DOHH2 (cell line): ENCODE measurements around the gene RAC3.

ENCODE experiments used
- H3F3A ChIP-seq: fragments of 200-600 bp; sonication (generic), shearing (Covaris generic); 2 replicates; pipeline ENCODE4 v1.6.0; 2016; ENCODE audit warnings: antibody characterized with exemption, mild to moderate bottlenecking; ENCODE audit not compliant: control insufficient read depth, insufficient read depth
- H3K27ac ChIP-seq: fragments of 200-600 bp; sonication (generic); 2 replicates; pipeline ENCODE4 v1.5.1; 2014; ENCODE audit warnings: low read depth, mild to moderate bottlenecking, low read length, moderate library complexity
- H3K27me3 ChIP-seq: fragments of 200-600 bp; sonication (generic); 2 replicates; pipeline ENCODE4 v1.6.1; 2014; ENCODE audit warnings: mild to moderate bottlenecking, low read length, mixed read lengths; ENCODE audit not compliant: control insufficient read depth
- H3K36me3 ChIP-seq: fragments of 200-600 bp; sonication (generic); 2 replicates; pipeline ENCODE4 v1.6.1; 2014; ENCODE audit warnings: mild to moderate bottlenecking, low read length, moderate library complexity, mixed read lengths; ENCODE audit not compliant: control insufficient read depth
- H3K4me1 ChIP-seq: fragments of 200-600 bp; sonication (generic); 2 replicates; pipeline ENCODE4 v1.6.1; 2014; ENCODE audit warnings: mild to moderate bottlenecking, low read length, mixed read lengths; ENCODE audit not compliant: control insufficient read depth
- H3K4me2 ChIP-seq: fragments of 200-600 bp; sonication (generic); 2 replicates; pipeline ENCODE4 v1.6.0; 2014; ENCODE audit warnings: mild to moderate bottlenecking, low read length, moderate library complexity
- H3K4me3 ChIP-seq: fragments of 200-600 bp; sonication (generic); 2 replicates; pipeline ENCODE4 v1.5.1; 2014; ENCODE audit warnings: mild to moderate bottlenecking, low read length, mixed read lengths
- H3K79me2 ChIP-seq: fragments of 200-600 bp; sonication (generic); 2 replicates; pipeline ENCODE4 v1.6.1; 2014; ENCODE audit warnings: mild to moderate bottlenecking, low read length, mixed read lengths; ENCODE audit not compliant: control insufficient read depth
- H3K9me2 ChIP-seq: fragments of 200-600 bp; sonication (generic); replicated peaks from 2 replicates; pipeline ENCODE4 v1.6.1; 2014; ENCODE audit warnings: mild to moderate bottlenecking, low read length, mixed read lengths; ENCODE audit not compliant: control insufficient read depth
- H3K9me3 ChIP-seq: fragments of 200-600 bp; sonication (generic); 2 replicates; pipeline ENCODE4 v1.6.1; 2014; ENCODE audit warnings: antibody characterized with exemption, low read length, mixed read lengths; ENCODE audit not compliant: control insufficient read depth, insufficient read depth
- H4K20me1 ChIP-seq: fragments of 200-600 bp; sonication (generic); 2 replicates; pipeline ENCODE4 v1.6.0; 2014; ENCODE audit warnings: low read depth, mild to moderate bottlenecking, antibody characterized with exemption, low read length, moderate library complexity; ENCODE audit not compliant: control insufficient read depth, insufficient read depth
- EZH2phosphoT487 ChIP-seq: fragments of 200-600 bp; sonication (generic); IDR thresholded peaks from 2 replicates; pipeline ENCODE4 v1.6.1; 2017; ENCODE audit warnings: borderline replicate concordance, mild to moderate bottlenecking, antibody characterized with exemption, low read length, moderate library complexity, mixed read lengths
- TF ChIP-seq, protein P1 (sequence below): fragments of 200-600 bp; sonication (generic); IDR thresholded peaks from one replicate; pipeline ENCODE4 v1.5.1; 2014; ENCODE audit warnings: antibody characterized with exemption, mild to moderate bottlenecking, low read depth, low read length; ENCODE audit not compliant: poor library complexity, severe bottlenecking

RAC3 gene

DNA sequence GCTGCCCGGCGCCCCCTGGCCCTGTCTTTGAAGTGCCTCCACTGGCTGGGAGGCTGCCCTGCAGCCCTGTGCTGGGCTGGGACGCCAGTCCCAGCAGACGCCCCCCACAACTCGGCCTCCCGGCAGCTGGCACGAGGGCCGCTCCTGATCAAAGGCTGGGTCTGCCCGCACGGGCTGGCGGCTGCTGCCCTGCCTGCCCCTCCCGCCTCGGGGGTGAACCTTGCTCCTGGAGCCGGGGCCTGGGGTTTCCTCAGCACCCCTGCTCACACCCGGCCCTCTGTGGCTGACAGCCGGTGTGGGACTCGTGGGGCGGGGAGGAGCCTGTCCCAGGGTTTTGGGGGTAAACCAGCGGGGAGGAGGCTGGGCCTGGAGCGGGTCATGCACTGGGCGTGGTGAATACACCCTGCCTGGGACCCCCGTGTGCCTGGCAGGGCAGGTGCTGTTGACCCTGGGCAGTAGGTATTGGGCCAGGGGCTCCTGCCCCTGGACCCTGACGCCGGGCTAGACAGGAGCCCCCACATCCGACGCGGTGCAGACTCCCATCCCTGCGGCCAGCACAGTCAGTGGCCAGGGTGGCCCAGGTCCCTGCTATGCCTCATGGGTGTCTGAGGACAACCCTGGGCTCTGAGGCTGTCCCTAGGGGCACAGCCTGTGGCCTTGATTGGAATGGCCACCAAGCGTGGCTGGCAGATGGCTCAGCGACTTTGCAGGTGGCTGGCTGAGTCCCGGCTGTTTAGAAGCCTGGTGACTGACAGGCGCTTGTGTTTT is 30.5 kb upstream of the RAC3 start:
- Histone ChIP-seq H3K27ac (no peak overlapping the region), H3K9me2 (no peaks in the 10 kb centered on the region), H3K4me3 (no peak overlapping the region), H3F3A (no peaks in the 10 kb centered on the region), H3K36me3 (no peaks in the 10 kb centered on the region), H3K79me2 (no peaks in the 10 kb centered on the region), H3K27me3 (no peaks in the 10 kb centered on the region), H3K4me2 (no peak overlapping the region), H3K4me1 (no peaks in the 10 kb centered on the region), H4K20me1 (no peaks in the 10 kb centered on the region), H3K9me3 (no peaks in the 10 kb centered on the region)
- TF ChIP-seq EZH2phosphoT487 = no peak
- TF ChIP-seq, protein P1, sequence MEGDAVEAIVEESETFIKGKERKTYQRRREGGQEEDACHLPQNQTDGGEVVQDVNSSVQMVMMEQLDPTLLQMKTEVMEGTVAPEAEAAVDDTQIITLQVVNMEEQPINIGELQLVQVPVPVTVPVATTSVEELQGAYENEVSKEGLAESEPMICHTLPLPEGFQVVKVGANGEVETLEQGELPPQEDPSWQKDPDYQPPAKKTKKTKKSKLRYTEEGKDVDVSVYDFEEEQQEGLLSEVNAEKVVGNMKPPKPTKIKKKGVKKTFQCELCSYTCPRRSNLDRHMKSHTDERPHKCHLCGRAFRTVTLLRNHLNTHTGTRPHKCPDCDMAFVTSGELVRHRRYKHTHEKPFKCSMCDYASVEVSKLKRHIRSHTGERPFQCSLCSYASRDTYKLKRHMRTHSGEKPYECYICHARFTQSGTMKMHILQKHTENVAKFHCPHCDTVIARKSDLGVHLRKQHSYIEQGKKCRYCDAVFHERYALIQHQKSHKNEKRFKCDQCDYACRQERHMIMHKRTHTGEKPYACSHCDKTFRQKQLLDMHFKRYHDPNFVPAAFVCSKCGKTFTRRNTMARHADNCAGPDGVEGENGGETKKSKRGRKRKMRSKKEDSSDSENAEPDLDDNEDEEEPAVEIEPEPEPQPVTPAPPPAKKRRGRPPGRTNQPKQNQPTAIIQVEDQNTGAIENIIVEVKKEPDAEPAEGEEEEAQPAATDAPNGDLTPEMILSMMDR = no peak

DNA sequence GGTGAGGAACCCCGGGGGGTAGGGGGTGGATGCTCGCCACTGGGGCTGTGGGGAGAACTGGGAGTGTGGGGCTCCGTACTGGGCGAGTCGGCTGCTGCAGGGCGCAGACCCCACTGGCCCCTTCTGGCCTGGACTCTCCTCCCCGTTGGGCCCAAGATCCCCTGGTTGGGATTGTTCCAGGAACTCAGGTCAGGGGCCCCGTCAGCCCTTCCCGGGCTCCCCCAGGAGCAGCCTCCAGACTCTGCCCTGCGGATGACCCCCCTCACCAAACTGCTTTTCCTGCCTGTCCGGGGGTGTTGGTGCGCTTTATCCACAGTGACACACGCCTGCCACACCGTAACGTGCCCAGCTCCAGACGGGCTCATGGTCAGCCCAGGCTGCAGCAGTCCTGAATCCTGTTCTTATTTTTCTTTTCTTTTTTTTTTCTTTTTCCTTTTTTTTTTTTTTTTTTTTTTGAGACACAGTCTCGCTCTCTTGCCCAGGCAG is 29.9 kb upstream of the RAC3 start:
- TF ChIP-seq, protein P1 = no peak
- TF ChIP-seq EZH2phosphoT487 = no peak
- Histone ChIP-seq H3K4me2 (no peak overlapping the region), H3K27ac (no peak overlapping the region), H3K4me1 (no peaks in the 10 kb centered on the region), H4K20me1 (no peaks in the 10 kb centered on the region), H3K9me3 (no peaks in the 10 kb centered on the region), H3K79me2 (no peaks in the 10 kb centered on the region), H3K27me3 (no peaks in the 10 kb centered on the region), H3K4me3 (no peak overlapping the region), H3K36me3 (no peaks in the 10 kb centered on the region), H3F3A (no peaks in the 10 kb centered on the region), H3K9me2 (no peaks in the 10 kb centered on the region)

DNA sequence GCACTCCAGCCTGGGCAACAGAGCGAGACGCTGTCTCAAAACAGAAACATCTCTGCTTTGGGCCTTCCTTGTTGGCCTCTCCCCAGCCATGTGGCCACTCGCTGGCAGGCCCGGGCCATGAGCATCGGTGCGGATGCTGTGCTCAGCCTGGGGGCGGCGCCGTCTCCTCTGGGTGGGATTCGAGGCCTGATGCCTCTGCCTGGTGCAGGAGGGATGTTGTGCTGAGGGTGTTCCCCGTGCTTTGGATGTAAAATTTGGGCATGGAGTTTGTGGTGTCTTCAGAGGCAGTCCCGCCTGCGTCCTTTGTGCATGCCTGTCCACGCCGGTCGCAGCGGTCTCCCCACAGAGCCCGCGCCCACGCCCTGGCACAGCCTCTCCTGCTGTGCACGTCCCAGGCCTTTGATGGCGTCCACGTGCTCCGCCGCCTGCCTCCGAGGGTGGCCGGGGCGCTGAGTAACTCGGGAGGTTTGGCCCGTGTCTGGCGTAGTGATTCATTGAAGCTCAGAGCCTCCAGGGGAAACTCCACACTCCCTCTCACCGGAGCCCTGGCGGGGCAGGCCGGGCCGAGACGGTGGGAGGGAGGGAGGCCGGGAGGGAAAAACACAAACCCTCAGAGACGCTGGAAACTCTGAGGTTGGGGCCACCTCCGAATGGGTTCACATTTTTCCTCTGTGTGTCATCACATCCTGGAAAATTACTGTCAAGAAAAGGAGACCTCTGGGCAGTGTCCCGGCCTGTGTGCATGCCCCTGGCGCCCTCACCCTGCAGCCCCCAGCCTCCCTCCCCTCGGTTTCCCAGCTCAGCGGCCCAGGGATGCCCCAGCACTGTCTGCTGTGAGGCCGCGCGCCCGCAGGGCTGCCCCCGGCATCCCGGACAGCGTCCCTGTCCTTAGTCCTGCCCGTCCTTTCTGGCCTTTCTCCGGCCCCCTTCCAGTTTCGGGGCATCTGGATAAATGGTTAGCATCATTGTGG is 27.8 kb upstream of the RAC3 start:
- Histone ChIP-seq H3F3A (no peaks in the 10 kb centered on the region), H3K4me1 (no peaks in the 10 kb centered on the region), H3K9me2 (no peaks in the 10 kb centered on the region), H3K36me3 (no peaks in the 10 kb centered on the region), H3K4me3 (no peak overlapping the region), H3K9me3 (no peaks in the 10 kb centered on the region), H3K4me2 (no peak overlapping the region), H3K79me2 (no peaks in the 10 kb centered on the region), H3K27me3 (no peaks in the 10 kb centered on the region), H3K27ac (no peak overlapping the region), H4K20me1 (no peaks in the 10 kb centered on the region)
- TF ChIP-seq EZH2phosphoT487 = no peak
- TF ChIP-seq, protein P1 = no peak
